ENCODE measurements around the gene SSBP1.

Gene SSBP1

GRCh38 chr7:141700296-141700847, 37.8 kb upstream of the SSBP1 start:
- peak overlapping the region; percentile 28 for H3K9ac ChIP-seq (ENCODE audit: low read length)
- H3K4me3 ChIP-seq (ENCODE audit: low read depth in 1 of 2, low read length in 2 of 2): peak overlapping the region in 1 of 2 donors; percentile 51
- no peaks in the 10 kb centered on the region for H3K36me3 ChIP-seq (ENCODE audit: insufficient read depth, low read length)
- no peaks in the 10 kb centered on the region for H3K9me3 ChIP-seq (ENCODE audit: low read length)
- H3K27ac ChIP-seq (ENCODE audit: low read depth, low read length): no peak overlapping the region
- H3K27me3 ChIP-seq (ENCODE audit: control insufficient read depth in 1 of 2, insufficient read depth in 2 of 2, low read length in 2 of 2): no peaks in the 10 kb centered on the region
- peaks cover 29% of the 10 kb centered on the region for H3K4me1 ChIP-seq (ENCODE audit: insufficient read depth, low read length)

DNA sequence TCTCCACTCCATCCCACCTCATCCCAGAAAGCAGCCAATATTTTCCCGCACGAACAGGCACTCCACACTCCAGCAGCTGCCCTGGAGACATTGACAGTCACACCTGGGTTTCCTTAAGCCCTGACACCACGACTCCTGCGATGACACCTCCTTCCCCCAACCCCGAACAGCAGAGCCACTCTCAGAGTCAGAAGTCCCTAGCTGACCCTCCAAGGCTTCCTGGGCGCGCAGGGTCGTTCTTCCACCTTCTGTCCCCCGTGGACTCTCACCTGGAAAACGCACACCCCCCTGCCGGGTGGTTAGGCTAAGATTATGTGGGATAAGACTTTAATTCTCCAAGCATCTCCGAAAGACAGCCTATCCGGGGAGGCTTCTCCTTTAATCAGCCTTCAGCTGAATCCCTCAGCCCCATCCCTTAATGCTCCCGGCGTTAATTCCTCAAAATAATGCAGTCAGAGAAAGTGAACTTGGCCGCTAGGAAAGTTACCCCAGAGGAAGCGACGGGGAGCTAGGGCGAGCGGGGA, 37.2 kb upstream of the SSBP1 start:
- H3K4me1 ChIP-seq (ENCODE audit: insufficient read depth, low read length): peaks cover 25% of the 10 kb centered on the region
- peak overlapping the region; percentile 45 to 51 for H3K4me3 ChIP-seq (ENCODE audit: low read depth in 1 of 2, low read length in 2 of 2)

DNA sequence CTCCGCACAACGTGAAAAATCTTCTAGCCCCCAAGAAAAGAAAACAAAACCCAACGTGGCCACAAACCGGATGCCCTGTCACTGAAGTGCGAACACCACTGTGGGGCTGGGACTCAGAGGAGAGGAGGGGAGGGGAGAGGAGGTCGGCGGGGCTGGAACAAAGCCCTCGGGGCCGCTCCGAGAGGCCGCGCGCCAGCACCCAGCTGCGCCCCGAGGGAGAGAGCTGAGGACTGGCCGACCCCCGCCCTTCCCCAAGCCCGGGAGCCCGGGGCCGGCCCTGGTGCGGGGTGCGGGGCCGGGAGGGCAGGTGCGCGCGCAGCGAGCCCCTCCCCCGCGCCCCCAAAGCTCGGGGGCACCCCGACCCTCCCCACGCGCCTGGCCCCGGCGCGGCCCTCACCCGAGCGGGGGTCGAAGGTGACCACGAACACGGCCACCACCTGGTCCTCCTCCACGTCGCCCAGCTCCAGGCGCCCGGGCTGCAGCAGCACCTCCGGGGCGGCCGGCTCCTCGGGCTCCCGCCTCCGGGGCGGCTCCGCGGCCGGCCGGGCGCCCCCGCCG, 36.6 kb upstream of the SSBP1 start:
- H3K4me3 ChIP-seq (ENCODE audit: low read depth in 1 of 2, low read length in 2 of 2): peak overlapping the region; percentile 30 to 73
- no peak overlapping the region for H3K9ac ChIP-seq (ENCODE audit: low read length)
- H3K27me3 ChIP-seq (ENCODE audit: control insufficient read depth in 1 of 2, insufficient read depth in 2 of 2, low read length in 2 of 2): no peaks in the 10 kb centered on the region
- H3K27ac ChIP-seq (ENCODE audit: low read depth, low read length): peak overlapping the region; percentile 66
- H3K4me1 ChIP-seq (ENCODE audit: insufficient read depth, low read length): peaks cover 23% of the 10 kb centered on the region
- H3K36me3 ChIP-seq (ENCODE audit: insufficient read depth, low read length): no peaks in the 10 kb centered on the region
- no peaks in the 10 kb centered on the region for H3K9me3 ChIP-seq (ENCODE audit: low read length)

More for the DNA sequence above, 37.2 kb upstream of the SSBP1 start:
- H3K9me3 ChIP-seq (ENCODE audit: low read length): no peaks in the 10 kb centered on the region
- no peaks in the 10 kb centered on the region for H3K27me3 ChIP-seq (ENCODE audit: control insufficient read depth in 1 of 2, insufficient read depth in 2 of 2, low read length in 2 of 2)
- H3K9ac ChIP-seq (ENCODE audit: low read length): peak overlapping the region; percentile 28
- no peaks in the 10 kb centered on the region for H3K36me3 ChIP-seq (ENCODE audit: insufficient read depth, low read length)
- peak overlapping the region; percentile 38 for H3K27ac ChIP-seq (ENCODE audit: low read depth, low read length)

DNA sequence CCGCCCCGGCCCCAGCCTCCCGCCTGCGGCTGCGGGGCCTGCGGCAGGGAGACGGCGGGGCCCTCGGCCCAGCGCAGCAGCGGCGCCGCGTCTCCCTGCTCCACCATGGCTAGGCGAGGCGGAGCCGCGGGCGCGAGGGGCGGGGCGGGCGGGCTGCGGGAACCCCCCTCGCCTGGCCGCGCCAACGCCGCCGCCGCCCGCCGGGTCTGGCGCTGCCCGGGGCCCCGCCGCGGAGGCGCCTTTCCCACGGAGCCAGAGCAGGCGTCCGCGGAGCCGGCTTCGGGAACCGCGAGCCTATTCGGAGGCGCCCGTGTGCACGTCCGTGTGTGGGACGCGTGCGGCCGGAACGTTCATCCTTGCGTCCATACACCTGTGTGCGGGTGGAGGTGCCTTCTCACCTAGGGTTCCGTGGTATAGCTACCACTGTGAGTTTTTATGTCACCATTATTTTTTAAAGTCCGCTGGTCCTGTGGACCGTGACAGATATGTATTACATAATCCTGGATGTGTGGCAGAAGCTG, 36.1 kb upstream of the SSBP1 start, which contains the start of gene DENND11:
Gene DENND11, minus strand, starts transcription at position 120 of the 521 bp plus-strand sequence. Its CDS starts 13 bp downstream, at position 107.
- Histone ChIP-seq H3K9me3 (ENCODE audit: low read length) (no peaks in the 10 kb centered on the region), H3K36me3 (ENCODE audit: insufficient read depth, low read length) (no peaks in the 10 kb centered on the region), H3K4me1 (ENCODE audit: insufficient read depth, low read length) (peaks cover 23% of the 10 kb centered on the region), H3K9ac (ENCODE audit: low read length) (peak within 1 kb of the TSS; percentile 60), H3K27me3 (ENCODE audit: control insufficient read depth in 1 of 2, insufficient read depth in 2 of 2, low read length in 2 of 2) (no peaks in the 10 kb centered on the region), H3K27ac (ENCODE audit: low read depth, low read length) (peak within 1 kb of the TSS; percentile 68), H3K4me3 (ENCODE audit: low read depth in 1 of 2, low read length in 2 of 2) (peak within 1 kb of the TSS; percentile 73 to 77)

DNA sequence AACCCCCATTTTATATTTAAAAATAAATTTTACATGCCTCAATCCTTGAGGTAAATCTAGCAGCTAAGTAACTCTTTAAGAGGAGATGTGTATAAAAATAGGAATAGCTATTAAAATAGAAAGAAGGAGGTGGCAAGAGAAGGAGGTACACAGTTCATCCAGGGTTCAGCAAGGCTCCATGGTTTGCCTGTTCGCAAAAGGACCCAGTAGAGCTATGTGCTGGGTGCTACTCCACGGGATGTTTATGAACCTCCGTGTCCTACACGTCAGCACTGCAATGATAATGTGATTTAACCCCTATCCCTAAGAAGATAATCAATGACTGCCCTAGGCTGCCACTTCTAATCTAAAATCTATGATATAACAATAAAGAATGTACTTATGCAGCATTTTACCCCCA, 35.3 kb upstream of the SSBP1 start:
- Histone ChIP-seq H3K4me1 (ENCODE audit: insufficient read depth, low read length) (peaks cover 23% of the 10 kb centered on the region), H3K27ac (ENCODE audit: low read depth, low read length) (peak overlapping the region; percentile 68), H3K4me3 (ENCODE audit: low read depth in 1 of 2, low read length in 2 of 2) (no peak overlapping the region), H3K36me3 (ENCODE audit: insufficient read depth, low read length) (no peaks in the 10 kb centered on the region), H3K27me3 (ENCODE audit: control insufficient read depth in 1 of 2, insufficient read depth in 2 of 2, low read length in 2 of 2) (no peaks in the 10 kb centered on the region), H3K9ac (ENCODE audit: low read length) (peak overlapping the region; percentile 60), H3K9me3 (ENCODE audit: low read length) (no peaks in the 10 kb centered on the region)

GRCh38 chr7:141704112-141704511, 34.0 kb upstream of the SSBP1 start:
- Histone ChIP-seq H3K4me1 (ENCODE audit: insufficient read depth, low read length) (peaks cover 23% of the 10 kb centered on the region), H3K9ac (ENCODE audit: low read length) (no peak overlapping the region), H3K4me3 (ENCODE audit: low read depth in 1 of 2, low read length in 2 of 2) (no peak overlapping the region), H3K27ac (ENCODE audit: low read depth, low read length) (no peak overlapping the region), H3K27me3 (ENCODE audit: control insufficient read depth in 1 of 2, insufficient read depth in 2 of 2, low read length in 2 of 2) (no peaks in the 10 kb centered on the region), H3K36me3 (ENCODE audit: insufficient read depth, low read length) (no peaks in the 10 kb centered on the region), H3K9me3 (ENCODE audit: low read length) (no peaks in the 10 kb centered on the region)

DNA sequence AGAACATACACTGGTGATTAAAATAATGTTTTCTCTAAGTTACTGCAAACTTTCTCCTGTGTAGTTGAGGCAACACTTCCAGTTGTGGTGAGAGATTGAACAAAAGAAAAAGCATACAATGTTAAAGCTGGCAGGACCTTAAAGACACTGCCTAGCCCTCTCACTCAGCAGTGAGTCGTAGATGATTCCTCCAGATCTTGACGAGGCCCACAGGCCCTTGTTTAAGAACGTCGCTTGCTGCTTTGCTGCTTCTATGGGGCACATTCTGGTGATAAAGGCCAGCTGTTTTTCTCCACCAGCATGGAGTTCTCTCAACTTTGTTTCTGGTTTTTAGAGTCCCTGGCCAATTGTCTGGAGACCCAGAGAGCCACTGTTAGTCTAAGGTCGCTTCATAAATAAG, 33.4 kb upstream of the SSBP1 start:
- H3K4me1 ChIP-seq (ENCODE audit: insufficient read depth, low read length): peaks cover 21% of the 10 kb centered on the region
- no peaks in the 10 kb centered on the region for H3K27me3 ChIP-seq (ENCODE audit: control insufficient read depth in 1 of 2, insufficient read depth in 2 of 2, low read length in 2 of 2)
- H3K27ac ChIP-seq (ENCODE audit: low read depth, low read length): no peak overlapping the region
- no peaks in the 10 kb centered on the region for H3K36me3 ChIP-seq (ENCODE audit: insufficient read depth, low read length)
- no peak overlapping the region for H3K9ac ChIP-seq (ENCODE audit: low read length)
- no peak overlapping the region for H3K4me3 ChIP-seq (ENCODE audit: low read depth in 1 of 2, low read length in 2 of 2)
- H3K9me3 ChIP-seq (ENCODE audit: low read length): no peaks in the 10 kb centered on the region

GRCh38 chr7:141706239-141707064, 31.7 kb upstream of the SSBP1 start:
- Histone ChIP-seq H3K4me3 (ENCODE audit: low read depth in 1 of 2, low read length in 2 of 2) (no peak overlapping the region), H3K36me3 (ENCODE audit: insufficient read depth, low read length) (no peaks in the 10 kb centered on the region), H3K27ac (ENCODE audit: low read depth, low read length) (no peak overlapping the region)

GRCh38 chr7:141708351-141708750, 29.8 kb upstream of the SSBP1 start, which contains the start of gene WEE2:
Gene WEE2 (plus strand): TSS chr7:141708353. CDS start chr7:141708759, 406 bp downstream.
- no peak within 1 kb of the TSS for H3K27ac ChIP-seq (ENCODE audit: low read depth, low read length)
- no peaks in the 10 kb centered on the region for H3K27me3 ChIP-seq (ENCODE audit: control insufficient read depth in 1 of 2, insufficient read depth in 2 of 2, low read length in 2 of 2)
- no peaks in the 10 kb centered on the region for H3K9me3 ChIP-seq (ENCODE audit: low read length)
- no peak within 1 kb of the TSS for H3K4me3 ChIP-seq (ENCODE audit: low read depth in 1 of 2, low read length in 2 of 2)
- H3K36me3 ChIP-seq (ENCODE audit: insufficient read depth, low read length): no peaks in the 10 kb centered on the region
- H3K9ac ChIP-seq (ENCODE audit: low read length): no peak within 1 kb of the TSS
- H3K4me1 ChIP-seq (ENCODE audit: insufficient read depth, low read length): no peaks in the 10 kb centered on the region

More at GRCh38 chr7:141706239-141707064, 31.7 kb upstream of the SSBP1 start:
- Histone ChIP-seq H3K27me3 (ENCODE audit: control insufficient read depth in 1 of 2, insufficient read depth in 2 of 2, low read length in 2 of 2) (no peaks in the 10 kb centered on the region), H3K4me1 (ENCODE audit: insufficient read depth, low read length) (peaks cover 9% of the 10 kb centered on the region), H3K9ac (ENCODE audit: low read length) (no peak overlapping the region), H3K9me3 (ENCODE audit: low read length) (no peaks in the 10 kb centered on the region)

GRCh38 chr7:141709318-141709717, 28.8 kb upstream of the SSBP1 start:
- H3K36me3 ChIP-seq (ENCODE audit: insufficient read depth, low read length): no peaks in the 10 kb centered on the region
- no peak overlapping the region for H3K27ac ChIP-seq (ENCODE audit: low read depth, low read length)
- no peaks in the 10 kb centered on the region for H3K27me3 ChIP-seq (ENCODE audit: control insufficient read depth in 1 of 2, insufficient read depth in 2 of 2, low read length in 2 of 2)
- no peak overlapping the region for H3K9ac ChIP-seq (ENCODE audit: low read length)
- H3K4me1 ChIP-seq (ENCODE audit: insufficient read depth, low read length): no peaks in the 10 kb centered on the region
- H3K4me3 ChIP-seq (ENCODE audit: low read depth in 1 of 2, low read length in 2 of 2): no peak overlapping the region
- no peaks in the 10 kb centered on the region for H3K9me3 ChIP-seq (ENCODE audit: low read length)

DNA sequence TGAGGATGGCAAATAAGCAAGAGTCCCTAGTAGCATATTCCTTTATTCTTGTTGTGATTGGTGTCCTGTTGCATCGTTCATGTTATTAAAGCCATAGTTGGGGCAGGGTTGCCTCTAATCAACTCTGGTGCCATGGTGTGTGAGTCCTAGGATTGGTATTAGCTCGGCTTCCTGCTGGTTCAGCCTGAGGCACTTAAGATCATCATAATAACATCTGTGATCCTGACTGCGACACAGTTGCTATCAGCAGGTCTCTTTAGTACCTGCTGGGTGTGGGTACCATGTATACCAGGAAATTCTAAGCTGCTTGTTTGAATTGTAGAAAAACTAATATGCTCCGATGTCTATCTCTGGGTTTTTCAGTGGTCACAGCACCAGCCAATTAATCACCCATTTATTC, 28.4 kb upstream of the SSBP1 start:
- H3K36me3 ChIP-seq (ENCODE audit: insufficient read depth, low read length): no peaks in the 10 kb centered on the region
- H3K27ac ChIP-seq (ENCODE audit: low read depth, low read length): no peak overlapping the region
- H3K4me3 ChIP-seq (ENCODE audit: low read depth in 1 of 2, low read length in 2 of 2): no peak overlapping the region
- no peak overlapping the region for H3K9ac ChIP-seq (ENCODE audit: low read length)
- no peaks in the 10 kb centered on the region for H3K9me3 ChIP-seq (ENCODE audit: low read length)
- no peaks in the 10 kb centered on the region for H3K4me1 ChIP-seq (ENCODE audit: insufficient read depth, low read length)
- no peaks in the 10 kb centered on the region for H3K27me3 ChIP-seq (ENCODE audit: control insufficient read depth in 1 of 2, insufficient read depth in 2 of 2, low read length in 2 of 2)
